Measurements from ENCODE around the gene SLC38A1.

GRCh38 chr12:46217541-46218321 lies 51.1 kb downstream of the SLC38A1 start:
- no peak for TF ChIP-seq CTCF (conservative IDR thresholded peaks at IDR 0.05; ENCODE audit: low read length)
- TF ChIP-seq EZH2phosphoT487 (IDR thresholded peaks at IDR 0.05; ENCODE audit: borderline replicate concordance, low read depth, low read length) = no peak

Data from OCI-LY7 (cell line).